Suprapubic skin (tissue), 4 donors: ENCODE results near the gene UBFD1.

Experiments used
- POLR2A ChIP-seq, 2 donors: fragments of 450-650 bp; IDR thresholded peaks; one replicate each; pipeline ENCODE4 v1.6.1; 2017; ENCODE audit warnings: antibody characterized with exemption in 2 of 2, mild to moderate bottlenecking in 2 of 2, moderate library complexity in 2 of 2
- POLR2AphosphoS5 ChIP-seq, 3 donors: sonication (generic); formaldehyde crosslinking; IDR thresholded peaks; one replicate each; pipeline ENCODE4 v1.6.1; 2017; ENCODE audit warnings: antibody characterized with exemption in 3 of 3
- TF ChIP-seq, protein P1 (sequence below), 2 donors: fragments of 200-600 bp in 1 of 2; fragments of 450-650 bp in 1 of 2; sonication (generic) in 1 of 2; IDR thresholded peaks; one replicate each; pipeline ENCODE4 v1.5.1; 2016 to 2019; ENCODE audit warnings: antibody characterized with exemption in 2 of 2, mild to moderate bottlenecking in 1 of 2, moderate library complexity in 1 of 2

DNA sequence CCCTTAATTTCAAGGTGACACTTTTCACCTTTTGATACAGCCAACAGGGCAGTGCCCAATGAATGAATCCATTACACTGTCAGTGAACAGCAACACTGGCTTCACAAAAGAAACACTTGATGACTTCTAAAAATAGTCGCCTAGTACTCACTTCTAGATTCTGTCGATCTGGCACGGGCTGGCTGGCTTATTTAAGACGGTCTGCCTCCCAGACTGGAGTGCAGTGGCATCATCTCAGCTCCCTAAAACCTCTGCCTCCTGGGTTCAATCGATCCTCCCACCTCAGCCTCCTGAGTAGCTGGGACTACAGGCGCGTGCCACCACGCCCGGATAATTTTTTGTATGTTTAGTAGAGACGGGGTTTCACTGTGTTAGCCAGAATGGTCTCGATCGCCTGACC, 36.7 kb downstream of the UBFD1 start:
- TF ChIP-seq, protein P1, sequence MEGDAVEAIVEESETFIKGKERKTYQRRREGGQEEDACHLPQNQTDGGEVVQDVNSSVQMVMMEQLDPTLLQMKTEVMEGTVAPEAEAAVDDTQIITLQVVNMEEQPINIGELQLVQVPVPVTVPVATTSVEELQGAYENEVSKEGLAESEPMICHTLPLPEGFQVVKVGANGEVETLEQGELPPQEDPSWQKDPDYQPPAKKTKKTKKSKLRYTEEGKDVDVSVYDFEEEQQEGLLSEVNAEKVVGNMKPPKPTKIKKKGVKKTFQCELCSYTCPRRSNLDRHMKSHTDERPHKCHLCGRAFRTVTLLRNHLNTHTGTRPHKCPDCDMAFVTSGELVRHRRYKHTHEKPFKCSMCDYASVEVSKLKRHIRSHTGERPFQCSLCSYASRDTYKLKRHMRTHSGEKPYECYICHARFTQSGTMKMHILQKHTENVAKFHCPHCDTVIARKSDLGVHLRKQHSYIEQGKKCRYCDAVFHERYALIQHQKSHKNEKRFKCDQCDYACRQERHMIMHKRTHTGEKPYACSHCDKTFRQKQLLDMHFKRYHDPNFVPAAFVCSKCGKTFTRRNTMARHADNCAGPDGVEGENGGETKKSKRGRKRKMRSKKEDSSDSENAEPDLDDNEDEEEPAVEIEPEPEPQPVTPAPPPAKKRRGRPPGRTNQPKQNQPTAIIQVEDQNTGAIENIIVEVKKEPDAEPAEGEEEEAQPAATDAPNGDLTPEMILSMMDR (IDR thresholded peaks at IDR 0.05), result no peak
- TF ChIP-seq POLR2A (IDR thresholded peaks at IDR 0.05) (no peak), POLR2AphosphoS5 (IDR thresholded peaks at IDR 0.05) (no peak)
